HG03025 (cell line): Measurements from ENCODE around the gene CPEB4.
A peak's percentile ranks its signal among the peaks of the same experiment; 100 is the strongest.

Experiments used
- ATAC-seq: cut with Tn5 transposase; IDR thresholded peaks from one replicate; pipeline ENCODE4 v1.9.1; 2021; ENCODE audit warnings: mild to moderate bottlenecking, moderate library complexity; ENCODE audit not compliant: unreplicated experiment, low FRiP score

The CPEB4 gene

DNA sequence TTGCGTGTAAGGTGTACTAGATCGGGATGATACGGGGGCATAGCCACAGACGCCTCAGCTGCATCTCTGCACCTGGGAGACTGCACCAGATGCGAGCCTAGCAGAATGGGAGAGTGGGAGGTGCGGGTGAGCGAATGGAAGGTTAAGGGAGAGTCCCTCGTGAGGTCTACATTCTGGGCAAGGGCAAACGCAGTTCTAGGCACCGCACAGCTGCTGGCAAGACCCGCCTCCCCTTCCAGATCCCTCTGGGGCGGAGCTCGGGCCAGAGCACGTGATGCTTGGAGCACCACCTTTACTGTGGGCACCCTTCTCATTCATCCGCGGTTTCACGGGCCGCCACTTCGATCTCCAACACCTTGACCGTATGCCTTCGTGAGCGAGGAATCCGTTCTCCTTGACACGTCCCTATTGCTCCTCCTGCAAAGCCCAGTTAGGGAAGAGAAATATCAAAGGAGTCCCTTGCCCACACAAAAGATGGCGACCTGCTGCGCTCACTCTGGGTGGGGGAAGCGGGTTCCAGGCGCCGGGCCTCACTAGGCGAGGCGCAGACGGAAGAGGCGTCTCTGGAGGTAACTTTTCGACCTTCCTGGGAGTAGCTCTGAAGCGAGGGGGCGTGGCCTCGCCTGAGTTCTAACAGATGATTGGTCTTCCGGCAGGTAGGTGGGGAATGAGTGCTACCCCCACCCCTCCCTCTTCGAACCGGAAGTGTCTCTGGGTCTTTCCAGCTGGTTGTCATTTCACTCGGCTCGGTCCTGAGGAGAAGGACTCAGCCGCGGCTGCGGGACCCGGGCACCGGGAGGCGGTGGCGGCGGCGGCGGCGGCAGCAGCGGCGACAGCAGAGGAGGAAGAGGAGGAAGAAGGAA is at the start of gene CPEB4:
CPEB4 (plus strand) TSS at position 740 of the 863 bp plus-strand sequence. CDS start 1,385 bp downstream, outside the sequence.
- peak; percentile 89 for ATAC-seq

DNA sequence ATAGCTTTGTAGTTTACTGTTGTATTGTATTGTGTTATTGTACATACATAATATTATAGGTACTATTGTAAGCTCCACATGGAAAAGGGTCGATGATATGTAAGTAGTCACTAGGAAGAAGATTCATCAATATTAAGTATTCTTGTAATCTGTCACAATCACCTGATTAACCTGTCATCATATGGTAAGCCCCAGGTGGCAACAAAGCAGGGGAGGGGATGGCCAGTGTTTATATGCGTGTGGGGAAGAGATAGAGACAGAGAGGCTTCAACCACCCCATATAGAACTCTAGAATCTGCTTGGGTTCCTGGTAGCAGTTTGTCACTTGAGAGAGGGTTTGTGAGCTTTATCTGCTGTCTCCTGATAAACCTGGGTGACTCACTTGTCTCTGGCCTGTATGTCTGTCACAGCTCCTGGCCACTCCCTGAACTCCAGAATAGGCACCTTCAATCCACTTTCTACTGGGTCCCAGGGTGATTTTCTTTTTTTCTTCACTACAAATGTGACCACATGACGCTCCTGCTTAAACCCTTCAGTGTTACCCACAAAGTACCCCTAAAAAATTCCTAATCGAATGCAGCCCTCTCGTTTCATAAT is 48.9 kb upstream of the CPEB4 start:
- no peak for ATAC-seq

DNA sequence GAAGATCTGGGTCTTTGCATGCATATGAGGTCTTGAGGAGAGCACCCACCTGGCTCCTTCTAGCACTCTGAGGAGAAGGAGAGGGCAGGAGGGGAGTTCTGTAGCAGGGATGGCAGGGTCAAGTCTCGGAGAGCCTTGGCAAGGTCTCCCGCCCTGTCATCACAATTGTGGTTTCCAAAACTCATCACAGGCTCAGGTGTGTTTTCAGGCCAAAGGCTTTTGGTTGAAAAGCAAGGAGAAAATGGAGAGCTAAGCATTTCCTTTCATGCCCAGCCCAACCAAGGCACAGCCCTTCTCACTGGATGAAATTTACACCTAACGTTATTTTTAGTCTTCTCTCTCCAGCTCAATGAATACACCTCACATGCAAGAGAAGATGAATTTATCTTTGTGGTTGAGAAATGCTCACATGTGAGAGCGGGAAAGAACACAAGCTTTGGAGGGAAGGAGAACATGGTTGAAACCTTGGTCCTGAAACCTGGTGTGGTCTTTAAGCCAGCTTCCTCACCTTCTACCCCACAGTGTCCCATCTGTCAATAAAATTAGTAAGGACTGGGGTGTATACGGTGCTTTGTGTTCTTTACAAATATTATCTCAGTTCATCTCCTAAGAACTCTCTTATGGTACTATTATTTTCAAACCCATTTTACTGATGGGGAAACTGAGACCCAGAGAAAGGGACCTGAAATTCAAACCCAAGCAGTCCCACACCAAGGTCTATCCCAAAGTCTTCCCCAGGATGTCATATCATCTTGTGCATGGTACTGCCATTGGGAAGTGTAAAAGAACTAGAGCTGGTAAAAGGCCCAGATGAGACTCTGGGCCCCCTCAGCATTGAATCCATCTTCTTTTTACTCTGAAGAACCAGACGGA is 47.8 kb upstream of the CPEB4 start:
- ATAC-seq = no peak

DNA sequence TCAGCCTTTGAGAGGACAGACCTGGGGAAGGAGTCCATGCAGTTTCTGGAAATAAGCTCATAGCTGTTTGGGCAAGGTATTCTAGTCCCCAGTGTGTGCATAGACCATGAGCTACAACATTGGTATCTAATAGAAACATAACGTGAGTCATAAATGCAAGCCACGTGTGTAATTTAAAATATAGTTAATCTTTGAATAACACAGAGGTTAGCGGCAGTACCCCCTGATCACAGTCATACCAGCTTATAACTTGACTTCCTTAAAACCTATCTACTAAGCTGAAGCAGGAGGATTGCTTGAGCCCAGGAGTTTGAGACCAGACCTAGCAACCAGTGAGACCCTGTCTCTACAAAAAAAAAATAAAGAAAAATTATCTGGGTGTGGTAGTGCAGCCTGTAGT is 46.4 kb upstream of the CPEB4 start:
- ATAC-seq = no peak

DNA sequence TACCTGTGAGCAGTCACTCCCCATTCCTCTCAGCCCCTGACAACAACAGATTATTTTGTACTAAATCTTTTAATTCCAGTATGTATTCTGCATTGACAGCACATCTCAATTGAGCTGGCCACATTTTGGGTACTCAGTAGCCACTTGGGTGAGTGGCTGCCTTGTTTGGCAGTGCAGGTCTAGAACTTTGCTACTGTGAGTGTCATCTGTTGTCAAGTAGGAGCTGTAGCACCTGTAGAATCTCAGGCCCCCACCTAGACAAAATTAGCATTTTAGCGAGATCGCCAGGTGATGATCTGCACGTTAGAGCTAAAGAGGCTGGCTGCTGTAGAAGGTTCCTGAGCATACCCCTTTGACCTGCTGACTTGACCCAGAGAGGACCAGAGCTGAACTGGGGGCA is 44.4 kb upstream of the CPEB4 start:
- no peak for ATAC-seq

DNA sequence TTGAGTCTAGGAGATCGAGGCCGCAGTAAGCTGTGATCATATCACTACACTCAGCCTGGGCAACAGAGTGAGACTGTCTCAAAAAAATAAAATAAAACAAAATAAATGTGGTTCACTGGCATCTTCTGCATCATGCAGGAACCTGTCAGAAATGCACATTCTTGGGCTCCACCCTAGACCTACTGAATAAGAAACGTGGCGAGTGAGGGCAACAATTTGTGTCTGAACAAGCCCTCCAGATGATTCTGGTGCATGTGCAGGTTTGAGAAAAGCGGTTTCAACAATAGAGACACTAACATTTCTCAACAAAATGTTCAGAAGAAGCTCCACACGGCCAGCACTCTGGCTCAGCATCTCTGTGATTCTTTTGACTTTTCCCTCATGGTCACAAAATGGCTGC is 42.8 kb upstream of the CPEB4 start:
- ATAC-seq = no peak

DNA sequence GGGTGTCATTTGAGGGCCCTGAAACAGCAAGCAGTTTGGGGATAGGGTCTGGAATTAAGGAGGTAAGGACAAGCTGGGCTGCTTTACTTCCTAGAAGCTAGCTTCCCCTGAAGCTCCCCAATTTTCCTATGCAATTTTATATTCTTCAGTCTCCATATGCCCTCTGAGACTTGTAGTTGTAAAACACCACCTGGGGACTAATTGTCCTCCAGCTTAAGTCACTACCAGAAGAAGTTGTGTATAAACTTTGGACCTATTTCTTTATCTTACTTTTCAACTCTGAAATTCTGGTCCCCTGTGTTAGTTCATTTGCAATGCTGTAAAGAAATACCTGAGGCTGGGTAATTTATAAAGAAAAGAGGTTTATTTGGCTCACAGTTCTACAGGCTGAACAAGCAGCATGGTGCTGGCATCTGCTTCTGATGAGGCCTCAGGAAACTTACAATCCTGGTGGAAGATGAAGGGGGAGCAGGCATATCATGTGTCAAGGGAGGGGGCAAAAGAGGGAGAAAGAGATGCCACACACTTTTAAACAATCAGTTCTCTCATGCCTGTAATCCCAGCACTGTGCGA is 41.1 kb upstream of the CPEB4 start:
- no peak for ATAC-seq

DNA sequence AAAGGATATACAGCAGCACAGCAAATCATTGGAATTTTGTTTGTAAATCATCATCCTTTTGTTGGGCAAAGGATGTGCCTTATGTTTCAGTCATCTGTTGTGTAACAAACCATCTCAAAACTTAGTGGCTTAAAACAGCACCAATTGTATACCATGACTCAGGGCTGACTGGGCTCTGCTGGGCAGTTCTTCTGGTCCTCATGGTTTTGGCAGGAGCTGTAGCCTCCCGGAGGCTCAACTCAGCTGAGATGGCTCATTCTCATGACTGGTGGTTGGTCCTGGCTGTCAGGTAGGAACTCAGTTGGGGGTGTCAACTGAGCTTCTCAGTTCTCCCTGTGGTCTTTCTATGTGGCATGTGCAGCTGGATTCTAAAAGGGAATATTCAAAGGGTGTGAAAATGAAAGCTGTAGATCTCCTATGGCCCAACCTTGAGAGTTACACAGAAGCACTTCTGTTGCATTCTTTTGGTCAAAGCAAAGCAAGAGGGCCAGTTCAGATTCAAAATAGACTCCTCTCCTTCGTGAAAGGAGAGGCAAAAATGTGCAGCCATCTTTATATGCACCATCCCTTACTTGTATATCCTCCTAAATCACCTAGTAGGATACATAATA is 39.1 kb upstream of the CPEB4 start:
- no peak for ATAC-seq

DNA sequence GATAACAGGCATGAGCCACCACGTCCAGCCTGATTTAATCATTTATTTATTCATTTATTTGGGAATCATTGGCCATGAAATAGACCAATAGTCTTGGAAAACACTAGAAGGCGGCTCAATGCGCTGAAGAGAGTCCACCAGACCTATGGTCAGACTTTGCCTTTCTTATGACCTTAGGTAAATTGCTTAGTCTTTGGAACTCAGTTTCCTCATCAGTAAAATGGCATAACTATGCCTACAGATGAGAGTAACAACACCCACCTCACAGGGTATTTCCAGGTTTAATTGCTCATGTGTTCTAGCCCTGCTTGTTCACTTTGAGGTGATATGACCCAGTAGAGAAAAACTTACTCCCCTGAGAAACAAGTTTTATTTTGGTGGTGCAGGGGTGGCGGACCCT is 38.2 kb upstream of the CPEB4 start:
- no peak for ATAC-seq

DNA sequence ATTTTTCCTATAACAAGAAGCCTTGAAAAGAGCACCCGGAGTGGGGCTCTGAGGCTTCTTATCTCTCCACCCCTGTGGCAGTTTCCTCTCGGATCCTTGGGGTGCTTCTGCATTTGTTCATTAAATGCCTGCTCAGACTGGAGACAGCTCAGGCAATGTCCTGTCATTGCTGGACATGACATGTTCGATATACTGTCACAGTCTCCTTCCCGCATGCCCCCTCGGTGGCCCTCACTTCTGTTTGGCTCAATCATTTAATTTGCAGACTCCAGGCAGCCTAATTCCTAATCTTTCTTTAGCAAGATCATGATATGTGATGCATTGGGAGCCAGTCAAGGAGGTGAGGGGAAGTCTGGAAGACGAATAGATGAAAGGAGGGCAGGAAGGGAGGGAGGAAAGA is 37.5 kb upstream of the CPEB4 start:
- no peak for ATAC-seq

DNA sequence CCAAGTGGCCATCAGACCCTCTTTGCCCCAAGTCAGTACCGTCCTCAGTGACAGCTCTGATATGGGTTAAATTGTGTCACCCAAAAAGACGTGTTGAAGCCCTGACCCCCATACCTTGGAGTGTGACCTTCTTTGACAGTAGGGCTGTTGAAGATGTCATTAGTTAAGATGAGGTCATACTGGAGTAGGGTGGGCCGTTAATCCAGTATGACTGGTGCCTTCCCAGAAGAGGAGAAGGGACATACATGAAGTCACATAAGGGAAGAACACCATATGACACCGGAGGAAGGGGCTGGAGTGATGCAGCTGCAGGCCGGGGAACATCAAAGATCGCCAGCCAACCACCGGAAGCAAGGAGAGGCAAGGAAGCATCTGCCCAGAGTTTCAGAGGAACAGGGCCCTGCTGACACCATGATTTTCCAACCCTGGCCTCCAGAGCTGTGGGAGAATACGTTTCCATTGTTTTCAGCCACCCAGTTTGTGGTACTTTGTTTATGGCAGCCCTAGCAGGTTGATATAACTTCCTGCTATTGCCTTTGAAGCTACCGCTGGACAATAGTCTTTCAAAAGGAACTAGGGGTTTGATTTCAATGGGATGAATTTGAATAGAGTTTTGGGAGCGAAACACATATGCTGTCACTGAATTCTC is 36.4 kb upstream of the CPEB4 start:
- ATAC-seq = no peak

DNA sequence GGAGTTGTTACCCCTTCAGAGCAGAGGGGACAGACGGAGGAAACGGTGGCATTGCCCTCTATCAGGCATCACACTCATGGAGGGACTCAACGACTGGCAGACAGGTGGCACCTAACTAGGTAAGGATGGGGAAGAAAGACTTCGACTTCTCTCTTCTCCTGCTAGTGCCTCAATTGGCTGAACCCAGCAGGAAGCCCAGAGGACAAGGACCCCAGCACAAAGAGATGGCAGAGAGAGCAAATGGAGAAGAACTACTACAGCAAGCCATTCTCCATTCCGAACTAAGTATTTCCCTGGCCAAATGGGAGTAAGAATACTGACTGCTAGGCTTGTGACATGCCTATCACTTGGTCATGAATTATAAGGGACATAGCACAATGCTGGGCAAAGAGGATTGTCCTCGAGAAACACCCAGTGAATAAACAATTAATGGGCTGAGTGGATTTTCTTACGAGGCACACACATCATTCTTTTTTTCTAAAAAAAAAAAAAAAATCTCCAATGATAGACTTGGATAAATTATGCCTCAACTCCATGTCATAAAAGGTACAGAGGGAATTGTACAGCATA is 35.3 kb upstream of the CPEB4 start:
- no peak for ATAC-seq

DNA sequence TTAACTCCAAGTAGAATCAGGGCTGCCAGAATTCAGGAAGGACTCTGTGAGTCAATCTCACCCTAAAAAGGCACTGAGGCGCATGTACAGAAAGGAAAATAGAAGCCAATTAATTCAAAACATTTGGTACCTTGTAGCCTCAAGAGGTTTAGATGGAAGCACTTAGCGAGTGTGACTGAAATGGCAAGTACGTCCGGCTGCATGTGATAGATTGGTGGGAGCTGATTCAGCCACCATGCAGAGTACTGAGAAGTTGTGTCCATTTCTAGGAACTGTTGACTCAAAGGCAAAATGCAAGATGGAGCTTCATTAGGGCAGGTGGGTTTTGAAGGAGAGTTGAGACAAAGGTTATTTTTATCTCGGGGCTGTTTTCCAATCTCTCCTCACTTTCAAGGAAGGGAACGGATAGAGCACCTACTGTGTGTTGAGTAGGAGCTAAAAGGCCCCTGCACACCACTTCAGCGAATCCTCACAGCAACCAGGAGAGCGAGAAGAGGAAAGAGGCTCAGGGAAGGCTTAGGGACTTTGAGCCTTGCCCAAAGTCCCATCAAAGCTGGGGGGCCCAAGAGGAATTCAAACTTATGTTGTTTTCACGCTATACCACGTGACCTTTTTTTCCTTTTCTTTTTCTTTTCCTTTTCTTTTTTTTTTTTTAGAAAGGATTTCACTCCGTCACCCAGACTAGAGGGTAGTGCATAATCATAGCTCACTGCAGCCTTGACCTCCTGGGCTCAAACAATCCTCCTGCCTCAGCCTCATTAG is 34.6 kb upstream of the CPEB4 start:
- ATAC-seq = no peak

DNA sequence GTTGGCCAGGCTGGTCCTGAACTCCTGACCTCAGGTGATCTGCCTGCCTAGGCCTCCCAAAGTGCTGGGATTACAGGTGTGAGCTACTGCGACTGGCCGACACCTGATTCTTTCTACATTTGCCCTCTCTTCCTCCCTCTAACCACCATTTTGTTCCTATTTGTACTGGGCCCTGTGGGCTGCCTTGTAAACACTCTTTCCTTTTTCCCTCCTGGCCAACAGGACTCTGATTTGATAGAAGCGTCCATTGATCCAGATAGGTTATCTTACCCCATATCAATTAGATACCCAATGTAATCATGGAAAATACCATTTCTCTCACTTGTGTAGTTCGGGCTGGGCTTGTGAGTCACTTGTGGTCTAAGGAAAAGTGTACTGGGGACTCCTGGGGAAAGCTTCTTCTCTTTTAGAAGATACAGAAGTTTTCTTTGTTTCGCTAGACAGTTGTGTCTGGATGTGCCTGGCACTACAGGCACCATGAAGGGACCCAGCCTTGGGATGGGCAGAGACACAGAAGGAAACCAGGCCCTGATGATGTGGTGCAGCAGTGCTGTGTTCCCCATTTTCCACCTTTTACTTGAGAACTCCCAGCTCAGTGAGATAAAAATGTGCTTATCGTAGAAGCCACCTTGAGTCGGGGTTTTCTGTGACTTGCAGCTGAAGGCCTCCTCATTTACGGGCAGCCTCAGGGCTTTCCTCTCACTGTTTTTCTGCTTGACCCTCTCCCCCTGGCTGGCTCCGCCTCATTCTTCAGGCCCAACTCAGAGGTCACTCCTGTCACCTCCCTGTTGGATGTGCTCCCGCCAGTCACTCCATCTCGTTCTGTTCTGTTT is 32.8 kb upstream of the CPEB4 start:
- ATAC-seq = no peak

DNA sequence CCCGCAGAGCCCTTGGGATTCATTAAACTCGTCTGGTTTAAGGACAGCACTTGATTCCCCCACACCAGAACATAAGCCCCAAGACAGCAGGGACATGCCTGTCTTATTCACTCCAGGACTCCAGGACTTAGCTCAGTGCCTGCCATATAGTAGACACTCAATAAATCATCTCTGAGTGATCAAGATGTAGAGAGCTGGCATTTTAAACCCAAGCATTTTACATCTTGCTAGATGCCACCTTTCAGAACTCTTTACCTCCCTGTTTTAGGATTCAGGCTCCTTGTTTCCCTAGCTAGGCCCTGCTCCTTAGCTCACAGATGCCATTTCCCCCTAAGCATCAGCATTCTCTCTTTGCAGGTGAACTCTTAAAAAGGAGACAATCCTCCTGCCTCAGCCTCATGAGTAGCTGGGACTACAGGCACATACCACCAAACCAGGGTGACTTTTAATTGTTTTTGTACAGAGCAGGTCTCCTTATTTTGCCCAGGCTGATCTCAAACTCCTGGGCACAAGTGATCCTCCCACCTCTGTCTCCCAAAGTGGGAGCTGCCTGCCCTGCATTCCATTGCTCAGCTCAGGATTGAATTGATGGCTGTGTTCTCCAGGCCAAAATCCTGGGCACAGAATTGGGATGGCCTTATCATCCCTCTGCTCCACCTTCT is 32.0 kb upstream of the CPEB4 start:
- ATAC-seq = no peak

DNA sequence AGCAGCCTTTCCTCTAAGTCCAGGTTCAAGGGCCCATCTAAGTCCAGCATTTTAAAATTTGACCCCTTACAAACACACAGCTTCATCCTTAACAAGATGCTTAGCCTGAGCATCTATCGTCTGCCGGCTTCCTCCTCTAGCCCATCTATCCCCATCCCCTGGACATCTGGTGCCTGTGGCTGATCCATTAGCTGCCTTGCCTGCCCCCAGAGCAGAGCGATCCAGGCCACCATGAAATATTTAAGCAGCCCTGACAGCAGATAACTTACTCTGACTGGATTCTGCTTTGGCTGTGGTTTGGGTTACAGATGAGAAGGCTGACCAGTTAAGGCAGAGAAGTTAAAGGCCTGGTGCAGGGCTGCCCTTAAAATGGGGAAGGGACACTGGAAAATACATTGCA is 30.9 kb upstream of the CPEB4 start:
- ATAC-seq = no peak

DNA sequence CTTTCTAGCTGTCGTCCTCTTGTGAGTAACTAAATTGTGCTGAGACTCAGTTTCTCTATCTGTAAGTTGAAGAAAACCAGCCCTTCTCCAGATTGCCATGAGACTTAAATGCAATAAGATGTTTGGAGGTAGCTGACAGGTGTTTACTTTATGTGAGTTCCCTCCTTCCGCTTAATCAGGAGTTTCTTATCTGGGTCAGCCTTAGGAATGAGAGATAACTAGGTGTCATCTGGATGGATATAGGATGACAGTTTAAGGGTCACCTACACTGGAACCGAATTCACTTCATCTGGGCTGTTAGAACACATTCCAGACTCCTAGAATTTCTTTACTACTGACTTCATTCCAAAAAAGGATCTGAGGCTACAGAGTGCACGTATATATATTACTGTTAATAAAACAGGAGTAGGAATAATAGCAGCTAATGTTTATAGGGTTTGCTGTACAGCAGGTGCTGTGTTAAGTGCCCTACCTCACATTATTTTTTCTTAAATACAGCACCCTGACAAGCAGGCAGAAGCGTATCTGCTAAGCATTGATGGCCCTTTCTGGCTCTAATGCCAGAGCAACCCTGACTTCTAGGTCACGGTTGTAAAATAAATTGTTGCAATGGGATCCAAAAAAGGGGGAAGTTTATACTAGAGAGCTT is 30.0 kb upstream of the CPEB4 start:
- no peak for ATAC-seq
